NCI-H748 (cell line): ENCODE data around the gene CDC45.

Experiments
- DNase-seq: peaks from one replicate; lab custom pipeline; 2025; ENCODE audit not compliant: unreplicated experiment; lab: John Stamatoyannopoulos, UW

The CDC45 gene

GRCh38 chr22:19466848-19467752 is 12.6 kb upstream of the CDC45 start:
- no peak for DNase-seq

- DNase-seq = no peak
Measured at GRCh38 chr22:19467912-19468311, 11.8 kb upstream of the CDC45 start.

GRCh38 chr22:19469421-19469820 is 10.3 kb upstream of the CDC45 start:
- DNase-seq = no peak

- DNase-seq = no peak
Measured at GRCh38 chr22:19470010-19470409, 9.7 kb upstream of the CDC45 start.

GRCh38 chr22:19471572-19471971 is 8.1 kb upstream of the CDC45 start:
- DNase-seq = no peak

GRCh38 chr22:19472233-19472632 is 7.5 kb upstream of the CDC45 start:
- no peak for DNase-seq

GRCh38 chr22:19473578-19473977 is 6.1 kb upstream of the CDC45 start:
- no peak for DNase-seq

GRCh38 chr22:19476023-19476422 is 3.7 kb upstream of the CDC45 start:
- no peak for DNase-seq

- peak; percentile 36 for DNase-seq
Measured at GRCh38 chr22:19477321-19478044, 2.2 kb upstream of the CDC45 start.

- DNase-seq = peak; percentile 45
Measured at GRCh38 chr22:19478045-19478900, 1.4 kb upstream of the CDC45 start.

GRCh38 chr22:19478901-19479354 is 792 bp upstream of the CDC45 start, which contains the start of gene UFD1:
UFD1 (minus strand) TSS chr22:19479193; CDS start chr22:19479085, 108 bp downstream.
- DNase-seq = peak; percentile 86

- DNase-seq = peak; percentile 53
Measured at GRCh38 chr22:19480173-19480568, 451 bp downstream of the CDC45 start.

GRCh38 chr22:19480789-19481188 is 1.1 kb downstream of the CDC45 start:
- DNase-seq = no peak

- no peak for DNase-seq
Measured at GRCh38 chr22:19482297-19482696, 2.6 kb downstream of the CDC45 start.

GRCh38 chr22:19483481-19484244 is 3.9 kb downstream of the CDC45 start:
- DNase-seq = no peak

GRCh38 chr22:19488285-19488684 is 8.6 kb downstream of the CDC45 start:
- DNase-seq = no peak

- no peak for DNase-seq
Measured at GRCh38 chr22:19488884-19489843, 9.4 kb downstream of the CDC45 start.

GRCh38 chr22:19490628-19491230 is 11.0 kb downstream of the CDC45 start:
- no peak for DNase-seq
